HL-60 (cell line): ENCODE results near the gene ZMYND8.

Experiments
- DNase-seq, 2 experiments: peaks; one replicate each; pipeline ENCODE4 v3.0.0-alpha.2; 2010 to 2020; ENCODE audit warnings: low read depth in 1 of 2, low spot score in 1 of 2
- H3K27ac ChIP-seq: fragments of 250-450 bp; sonication (Bioruptor Pico); replicated peaks from 2 replicates; pipeline ENCODE4 v1.5.1; 2020; ENCODE audit warnings: mild to moderate bottlenecking, moderate library complexity
- H3K27me3 ChIP-seq: fragments of 250-450 bp; sonication (Bioruptor Pico); 2 replicates; pipeline ENCODE4 v1.5.1; 2021; ENCODE audit warnings: mild to moderate bottlenecking, moderate library complexity; ENCODE audit not compliant: insufficient read depth, poor library complexity, severe bottlenecking
- H3K4me3 ChIP-seq: replicated peaks from 2 replicates; pipeline ENCODE4 v1.5.1; 2011; ENCODE audit warnings: mild to moderate bottlenecking, control low read depth, low read length; ENCODE audit not compliant: insufficient read depth
- CTCF ChIP-seq: IDR thresholded peaks from one replicate; pipeline ENCODE4 v1.5.1; 2011; ENCODE audit warnings: low read length, control low read depth, inconsistent platforms; ENCODE audit not compliant: insufficient read depth
- GABPA ChIP-seq: IDR thresholded peaks from 2 replicates; pipeline ENCODE4 v1.6.1; 2012; ENCODE audit warnings: low read depth
- POLR2AphosphoS5 ChIP-seq: IDR thresholded peaks from 2 replicates; pipeline ENCODE4 v1.6.1; 2012; ENCODE audit warnings: low read depth
- REST ChIP-seq: IDR thresholded peaks from 2 replicates; pipeline ENCODE4 v1.6.1; 2012; ENCODE audit warnings: low read depth; ENCODE audit not compliant: insufficient replicate concordance
- SPI1 ChIP-seq: IDR thresholded peaks from 2 replicates; pipeline ENCODE4 v1.6.1; 2012; ENCODE audit warnings: low read depth, mild to moderate bottlenecking, borderline replicate concordance

ZMYND8 gene

GRCh38 chr20:47273591-47274235 is 82.8 kb downstream of the ZMYND8 start:
- no peak overlapping the region for H3K27ac ChIP-seq
- no peak overlapping the region for H3K4me3 ChIP-seq
- TF ChIP-seq GABPA (no peak), SPI1 (no peak), REST (no peak), CTCF (no peak), POLR2AphosphoS5 (no peak)
- no peak for DNase-seq
- H3K27me3 ChIP-seq: no peaks in the 10 kb centered on the region

GRCh38 chr20:47272893-47273590 is 83.5 kb downstream of the ZMYND8 start:
- peak; percentile 67 for TF ChIP-seq CTCF
- TF ChIP-seq POLR2AphosphoS5: no peak
- no peak for TF ChIP-seq REST
- no peak for TF ChIP-seq GABPA
- no peak for TF ChIP-seq SPI1
- Histone ChIP-seq H3K27ac (no peak overlapping the region), H3K4me3 (no peak overlapping the region), H3K27me3 (no peaks in the 10 kb centered on the region)
- DNase-seq: peak; percentile 26 to 59

DNA sequence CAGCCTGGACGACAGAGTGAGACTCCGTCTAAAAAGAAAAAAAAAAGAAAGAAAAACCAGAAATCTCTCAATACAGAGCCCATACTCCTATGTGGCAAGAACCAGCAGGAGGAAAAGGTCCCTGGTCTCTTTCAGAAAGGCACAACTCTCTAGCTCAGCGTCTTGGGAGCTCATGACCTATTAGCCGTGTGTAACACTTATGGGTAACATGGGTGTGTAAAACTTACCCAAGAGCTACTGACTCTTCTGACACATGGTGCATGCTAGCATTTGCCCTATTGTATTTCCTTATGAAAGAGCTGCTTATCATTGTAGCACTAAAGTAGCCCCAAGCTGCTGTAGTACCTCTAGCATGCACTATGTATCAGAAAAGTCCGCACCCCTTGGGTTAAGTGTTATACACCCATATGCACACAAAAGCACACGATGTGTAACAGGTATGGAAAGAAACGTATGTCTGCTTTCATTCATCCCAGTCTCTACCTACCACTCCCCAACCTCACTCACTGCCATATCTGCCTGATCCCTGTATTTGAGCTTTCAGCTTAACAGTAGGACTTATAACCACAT is 85.4 kb downstream of the ZMYND8 start:
- H3K27me3 ChIP-seq: no peaks in the 10 kb centered on the region
- DNase-seq: no peak
- H3K4me3 ChIP-seq: no peak overlapping the region
- TF ChIP-seq SPI1: no peak
- no peak for TF ChIP-seq POLR2AphosphoS5
- no peak for TF ChIP-seq REST
- no peak for TF ChIP-seq GABPA
- TF ChIP-seq CTCF: no peak
- H3K27ac ChIP-seq: no peak overlapping the region
